Activated T-cell treated with anti-CD3 and anti-CD28 coated beads for 1 hour (primary cell): Measurements from ENCODE around the gene PCDHA4.
"Not testable (repeated sequence)": the region's sequence is repeated elsewhere in the genome, so short reads cannot be mapped to it uniquely, and the experiment has no call there.

Source experiments
- DNase-seq: peaks from one replicate; pipeline ENCODE4 v3.0.0-alpha.2; 2020; ENCODE audit warnings: low read depth

Gene PCDHA4

DNA sequence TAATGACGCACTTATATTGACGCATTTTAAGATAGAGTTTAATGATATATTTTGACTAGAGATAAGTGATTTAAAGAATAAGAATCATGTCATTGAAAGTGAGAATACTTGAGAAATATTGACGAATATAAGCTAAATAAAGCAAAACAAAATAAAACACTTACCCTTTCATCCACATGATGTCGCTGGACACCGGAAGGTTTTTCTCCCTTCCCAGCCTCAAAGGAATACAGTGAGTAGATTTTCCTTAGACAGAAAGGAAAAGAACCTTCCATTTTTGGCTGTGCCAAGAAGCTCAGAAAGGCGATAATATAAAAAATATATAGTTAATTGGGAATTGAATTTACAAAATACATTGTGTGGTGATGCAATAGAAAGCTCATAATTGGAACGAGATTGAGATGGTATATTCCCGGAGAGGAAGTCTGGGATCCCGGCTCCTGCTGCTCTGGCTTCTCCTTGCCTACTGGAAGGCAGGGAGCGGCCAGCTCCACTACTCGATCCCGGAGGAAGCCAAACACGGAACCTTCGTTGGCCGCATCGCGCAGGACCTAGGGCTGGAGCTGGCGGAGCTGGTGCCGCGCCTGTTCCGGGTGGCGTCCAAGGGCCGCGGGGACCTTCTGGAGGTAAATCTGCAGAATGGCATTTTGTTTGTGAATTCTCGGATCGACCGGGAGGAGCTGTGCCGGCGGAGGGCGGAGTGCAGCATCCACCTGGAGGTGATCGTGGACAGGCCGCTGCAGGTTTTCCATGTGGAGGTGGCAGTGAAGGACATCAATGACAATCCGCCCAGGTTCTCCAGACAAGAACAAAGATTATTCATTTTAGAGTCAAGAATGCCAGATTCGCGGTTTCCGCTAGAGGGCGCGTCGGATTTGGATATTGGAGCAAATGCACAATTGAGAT lies 14.8 kb downstream of the PCDHA4 start, which contains the start of gene PCDHA5:
PCDHA5 (plus strand) TSS at position 239 of the 906 bp plus-strand sequence.
- no peak for DNase-seq

DNA sequence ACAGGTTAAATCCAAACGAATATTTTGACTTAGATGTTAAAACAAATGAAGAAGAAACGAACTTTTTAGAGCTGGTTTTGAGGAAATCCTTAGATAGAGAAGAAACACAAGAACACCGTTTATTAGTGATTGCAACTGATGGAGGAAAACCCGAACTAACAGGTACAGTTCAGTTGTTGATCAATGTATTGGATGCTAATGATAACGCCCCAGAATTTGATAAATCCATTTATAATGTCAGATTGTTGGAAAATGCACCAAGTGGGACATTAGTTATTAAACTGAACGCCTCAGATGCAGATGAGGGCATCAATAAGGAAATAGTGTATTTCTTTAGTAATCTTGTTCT lies 15.4 kb downstream of the PCDHA4 start:
- DNase-seq = no peak

DNA sequence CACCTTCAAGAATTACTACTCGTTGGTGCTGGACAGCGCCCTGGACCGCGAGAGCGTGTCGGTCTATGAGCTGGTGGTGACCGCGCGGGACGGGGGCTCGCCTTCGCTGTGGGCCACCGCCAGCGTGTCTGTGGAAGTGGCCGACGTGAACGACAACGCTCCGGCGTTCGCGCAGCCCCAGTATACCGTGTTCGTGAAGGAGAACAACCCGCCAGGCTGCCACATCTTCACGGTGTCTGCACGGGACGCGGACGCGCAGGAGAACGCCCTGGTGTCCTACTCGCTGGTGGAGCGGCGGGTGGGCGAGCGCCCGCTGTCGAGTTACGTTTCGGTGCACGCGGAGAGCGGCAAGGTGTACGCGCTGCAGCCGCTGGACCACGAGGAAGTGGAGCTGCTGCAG lies 16.1 kb downstream of the PCDHA4 start:
- DNase-seq = not testable (repeated sequence)

DNA sequence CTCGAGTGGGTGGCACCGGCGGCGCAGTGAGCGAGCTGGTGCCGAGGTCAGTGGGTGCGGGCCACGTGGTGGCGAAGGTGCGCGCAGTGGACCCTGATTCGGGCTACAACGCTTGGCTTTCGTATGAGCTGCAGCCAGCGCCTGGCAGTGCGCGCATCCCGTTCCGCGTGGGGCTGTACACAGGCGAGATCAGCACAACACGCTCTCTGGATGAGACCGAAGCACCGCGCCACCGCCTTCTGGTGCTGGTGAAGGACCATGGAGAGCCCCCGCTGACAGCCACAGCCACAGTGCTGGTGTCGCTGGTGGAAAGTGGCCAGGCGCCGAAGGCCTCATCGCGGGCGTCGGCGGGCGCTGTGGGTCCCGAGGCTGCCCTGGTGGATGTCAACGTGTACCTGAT lies 16.6 kb downstream of the PCDHA4 start:
- no peak for DNase-seq

DNA sequence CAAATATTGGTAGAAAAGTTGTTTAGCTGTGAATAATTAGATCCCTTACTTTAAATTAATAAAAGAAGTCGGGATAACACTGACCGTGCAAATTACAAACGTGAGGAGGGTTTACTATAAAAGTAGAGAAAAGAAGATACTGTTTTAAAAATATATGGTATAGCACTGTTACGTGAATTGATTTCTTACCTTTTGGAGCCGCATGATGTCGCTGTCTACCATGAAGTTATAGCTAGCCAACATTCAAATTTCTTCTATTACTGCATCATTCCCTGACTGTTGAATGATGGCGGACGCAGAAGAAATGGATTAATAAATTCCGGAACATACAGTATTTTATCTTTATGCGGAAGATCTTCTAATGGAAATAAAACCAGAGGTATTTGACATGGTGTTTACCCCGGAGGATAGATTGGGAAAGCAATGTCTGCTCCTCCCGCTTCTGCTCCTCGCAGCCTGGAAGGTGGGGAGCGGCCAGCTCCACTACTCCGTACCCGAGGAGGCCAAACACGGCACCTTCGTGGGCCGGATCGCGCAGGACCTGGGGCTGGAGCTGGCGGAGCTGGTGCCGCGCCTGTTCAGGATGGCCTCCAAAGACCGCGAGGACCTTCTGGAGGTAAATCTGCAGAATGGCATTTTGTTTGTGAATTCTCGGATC lies 21.0 kb downstream of the PCDHA4 start, which contains the start of gene PCDHA6:
PCDHA6 (plus strand) TSS at position 257 of the 658 bp plus-strand sequence; CDS start at position 389, 132 bp downstream.
- DNase-seq = no peak

DNA sequence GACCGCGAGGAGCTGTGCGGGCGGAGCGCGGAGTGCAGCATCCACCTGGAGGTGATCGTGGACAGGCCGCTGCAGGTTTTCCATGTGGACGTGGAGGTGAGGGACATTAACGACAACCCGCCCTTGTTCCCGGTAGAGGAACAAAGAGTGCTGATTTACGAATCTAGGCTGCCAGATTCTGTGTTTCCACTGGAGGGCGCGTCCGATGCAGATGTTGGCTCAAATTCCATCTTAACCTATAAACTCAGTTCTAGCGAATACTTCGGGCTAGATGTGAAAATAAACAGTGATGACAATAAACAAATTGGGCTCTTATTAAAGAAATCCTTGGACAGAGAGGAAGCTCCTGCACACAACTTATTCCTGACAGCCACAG lies 21.5 kb downstream of the PCDHA4 start:
- DNase-seq = no peak

DNA sequence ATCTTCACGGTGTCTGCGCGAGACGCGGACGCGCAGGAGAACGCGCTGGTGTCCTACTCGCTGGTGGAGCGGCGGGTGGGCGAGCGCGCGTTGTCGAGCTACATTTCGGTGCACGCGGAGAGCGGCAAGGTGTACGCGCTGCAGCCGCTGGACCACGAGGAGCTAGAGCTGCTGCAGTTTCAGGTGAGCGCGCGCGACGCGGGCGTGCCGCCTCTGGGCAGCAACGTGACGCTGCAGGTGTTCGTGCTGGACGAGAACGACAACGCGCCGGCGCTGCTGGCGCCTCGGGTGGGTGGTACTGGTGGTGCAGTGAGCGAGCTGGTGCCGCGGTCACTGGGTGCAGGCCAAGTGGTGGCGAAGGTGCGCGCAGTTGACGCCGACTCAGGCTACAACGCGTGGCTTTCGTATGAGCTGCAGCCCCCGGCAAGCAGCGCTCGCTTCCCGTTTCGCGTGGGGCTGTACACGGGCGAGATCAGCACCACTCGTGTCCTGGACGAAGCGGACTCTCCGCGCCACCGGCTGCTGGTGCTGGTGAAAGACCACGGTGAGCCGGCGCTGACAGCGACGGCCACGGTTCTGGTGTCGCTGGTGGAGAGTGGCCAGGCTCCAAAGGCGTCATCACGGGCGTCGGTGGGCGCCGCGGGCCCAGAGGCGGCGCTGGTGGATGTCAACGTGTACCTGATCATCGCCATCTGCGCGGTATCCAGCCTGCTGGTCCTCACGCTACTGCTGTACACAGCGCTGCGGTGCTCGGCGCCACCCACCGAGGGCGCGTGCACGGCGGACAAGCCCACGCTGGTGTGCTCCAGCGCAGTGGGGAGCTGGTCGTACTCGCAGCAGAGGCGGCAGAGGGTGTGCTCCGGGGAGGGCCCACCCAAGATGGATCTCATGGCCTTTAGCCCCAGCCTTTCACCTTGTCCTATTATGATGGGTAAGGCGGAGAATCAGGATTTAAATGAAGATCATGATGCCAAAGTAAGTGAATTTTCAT lies 22.9 kb downstream of the PCDHA4 start:
- DNase-seq = not testable (repeated sequence)

DNA sequence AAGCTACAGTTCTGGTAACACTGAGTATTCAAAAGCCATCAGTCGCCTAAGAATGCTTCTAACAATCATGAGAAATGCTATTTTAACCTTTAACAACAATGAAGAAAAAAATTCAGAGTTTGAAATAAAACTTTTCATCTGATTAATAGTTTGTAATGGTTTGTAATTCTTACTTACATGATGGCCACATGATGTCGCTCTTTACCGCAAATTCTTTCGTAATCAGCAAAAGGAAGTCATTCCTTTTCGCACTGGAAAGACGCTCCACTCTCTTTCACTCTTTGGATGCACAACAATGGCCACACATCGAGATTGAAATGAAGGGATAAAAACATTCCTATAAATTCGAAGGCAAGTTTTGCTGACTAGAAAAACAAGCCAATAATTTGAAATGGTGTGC lies 27.1 kb downstream of the PCDHA4 start, which contains the start of gene PCDHA7:
PCDHA7 (plus strand) TSS at position 277 of the 400 bp plus-strand sequence; CDS start at position 392, 115 bp downstream.
- no peak for DNase-seq

DNA sequence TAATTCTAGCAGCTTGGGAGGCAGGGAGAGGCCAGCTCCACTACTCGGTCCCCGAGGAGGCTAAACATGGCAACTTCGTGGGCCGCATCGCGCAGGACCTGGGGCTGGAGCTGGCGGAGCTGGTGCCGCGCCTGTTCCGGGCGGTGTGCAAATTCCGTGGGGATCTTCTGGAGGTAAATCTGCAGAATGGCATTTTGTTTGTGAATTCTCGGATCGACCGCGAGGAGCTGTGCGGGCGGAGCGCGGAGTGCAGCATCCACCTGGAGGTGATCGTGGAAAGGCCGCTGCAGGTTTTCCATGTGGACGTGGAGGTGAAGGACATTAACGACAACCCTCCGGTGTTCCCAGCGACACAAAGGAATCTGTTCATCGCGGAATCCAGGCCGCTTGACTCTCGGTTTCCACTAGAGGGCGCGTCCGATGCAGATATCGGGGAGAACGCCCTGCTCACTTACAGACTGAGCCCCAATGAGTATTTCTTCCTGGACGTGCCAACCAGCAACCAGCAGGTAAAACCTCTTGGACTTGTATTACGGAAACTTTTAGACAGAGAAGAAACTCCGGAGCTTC lies 27.7 kb downstream of the PCDHA4 start:
- not testable (repeated sequence) for DNase-seq

DNA sequence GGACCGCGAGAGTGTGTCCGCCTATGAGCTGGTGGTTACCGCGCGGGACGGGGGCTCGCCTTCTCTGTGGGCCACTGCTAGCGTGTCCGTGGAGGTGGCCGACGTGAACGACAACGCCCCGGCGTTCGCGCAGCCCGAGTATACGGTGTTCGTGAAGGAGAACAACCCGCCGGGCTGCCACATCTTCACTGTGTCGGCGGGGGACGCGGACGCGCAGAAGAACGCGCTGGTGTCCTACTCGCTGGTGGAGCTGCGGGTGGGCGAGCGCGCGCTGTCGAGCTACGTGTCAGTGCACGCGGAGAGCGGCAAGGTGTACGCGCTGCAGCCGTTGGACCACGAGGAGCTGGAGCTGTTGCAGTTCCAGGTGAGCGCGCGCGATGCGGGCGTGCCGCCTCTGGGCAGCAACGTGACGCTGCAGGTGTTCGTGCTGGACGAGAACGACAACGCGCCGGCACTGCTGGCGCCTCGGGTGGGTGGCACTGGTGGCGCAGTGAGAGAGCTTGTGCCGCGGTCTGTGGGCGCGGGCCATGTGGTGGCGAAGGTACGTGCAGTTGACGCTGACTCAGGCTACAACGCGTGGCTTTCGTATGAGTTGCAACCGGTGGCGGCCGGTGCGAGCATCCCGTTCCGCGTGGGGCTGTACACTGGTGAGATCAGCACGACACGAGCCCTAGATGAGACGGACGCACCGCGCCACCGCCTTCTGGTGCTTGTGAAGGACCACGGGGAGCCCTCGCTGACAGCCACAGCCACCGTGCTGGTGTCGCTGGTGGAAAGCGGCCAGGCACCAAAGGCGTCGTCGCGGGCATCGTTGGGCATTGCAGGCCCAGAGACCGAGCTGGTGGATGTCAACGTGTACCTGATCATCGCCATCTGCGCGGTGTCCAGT lies 29.0 kb downstream of the PCDHA4 start:
- DNase-seq = no peak

DNA sequence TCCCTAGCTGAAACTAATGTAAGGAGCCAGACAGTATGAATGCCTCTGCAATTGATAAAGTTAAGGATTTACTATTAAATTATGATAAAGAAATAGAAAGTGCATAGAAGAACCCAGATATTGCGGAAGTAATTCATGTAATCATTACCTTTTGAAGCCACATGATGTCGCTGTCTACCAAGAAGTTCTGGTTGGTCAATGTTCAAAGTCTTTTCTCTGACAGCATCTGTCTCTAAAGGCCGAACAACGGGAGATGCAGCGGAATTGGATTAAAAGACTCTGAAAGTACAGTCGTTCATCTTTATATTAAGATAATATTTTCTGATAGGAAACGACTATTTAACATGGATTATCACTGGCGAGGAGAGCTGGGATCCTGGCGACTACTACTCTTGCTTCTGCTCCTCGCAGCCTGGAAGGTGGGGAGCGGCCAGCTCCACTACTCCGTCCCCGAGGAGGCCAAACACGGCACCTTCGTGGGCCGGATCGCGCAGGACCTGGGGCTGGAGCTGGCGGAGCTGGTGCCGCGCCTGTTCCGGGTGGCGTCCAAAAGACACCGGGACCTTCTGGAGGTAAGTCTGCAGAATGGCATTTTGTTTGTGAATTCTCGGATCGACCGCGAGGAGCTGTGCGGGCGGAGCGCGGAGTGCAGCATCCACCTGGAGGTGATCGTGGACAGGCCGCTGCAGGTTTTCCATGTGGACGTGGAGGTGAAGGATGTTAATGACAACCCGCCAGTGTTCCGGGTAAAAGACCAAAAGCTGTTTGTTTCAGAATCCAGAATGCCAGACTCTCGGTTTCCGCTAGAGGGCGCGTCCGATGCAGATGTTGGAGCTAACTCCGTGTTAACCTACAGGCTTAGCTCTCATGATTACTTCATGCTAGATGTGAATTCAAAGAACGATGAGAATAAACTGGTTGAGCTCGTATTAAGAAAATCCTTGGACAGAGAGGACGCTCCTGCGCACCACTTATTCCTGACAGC lies 34.4 kb downstream of the PCDHA4 start, which contains the start of gene PCDHA8:
PCDHA8 (plus strand) TSS at position 210 of the 985 bp plus-strand sequence; CDS start at position 345, 135 bp downstream.
- no peak for DNase-seq

DNA sequence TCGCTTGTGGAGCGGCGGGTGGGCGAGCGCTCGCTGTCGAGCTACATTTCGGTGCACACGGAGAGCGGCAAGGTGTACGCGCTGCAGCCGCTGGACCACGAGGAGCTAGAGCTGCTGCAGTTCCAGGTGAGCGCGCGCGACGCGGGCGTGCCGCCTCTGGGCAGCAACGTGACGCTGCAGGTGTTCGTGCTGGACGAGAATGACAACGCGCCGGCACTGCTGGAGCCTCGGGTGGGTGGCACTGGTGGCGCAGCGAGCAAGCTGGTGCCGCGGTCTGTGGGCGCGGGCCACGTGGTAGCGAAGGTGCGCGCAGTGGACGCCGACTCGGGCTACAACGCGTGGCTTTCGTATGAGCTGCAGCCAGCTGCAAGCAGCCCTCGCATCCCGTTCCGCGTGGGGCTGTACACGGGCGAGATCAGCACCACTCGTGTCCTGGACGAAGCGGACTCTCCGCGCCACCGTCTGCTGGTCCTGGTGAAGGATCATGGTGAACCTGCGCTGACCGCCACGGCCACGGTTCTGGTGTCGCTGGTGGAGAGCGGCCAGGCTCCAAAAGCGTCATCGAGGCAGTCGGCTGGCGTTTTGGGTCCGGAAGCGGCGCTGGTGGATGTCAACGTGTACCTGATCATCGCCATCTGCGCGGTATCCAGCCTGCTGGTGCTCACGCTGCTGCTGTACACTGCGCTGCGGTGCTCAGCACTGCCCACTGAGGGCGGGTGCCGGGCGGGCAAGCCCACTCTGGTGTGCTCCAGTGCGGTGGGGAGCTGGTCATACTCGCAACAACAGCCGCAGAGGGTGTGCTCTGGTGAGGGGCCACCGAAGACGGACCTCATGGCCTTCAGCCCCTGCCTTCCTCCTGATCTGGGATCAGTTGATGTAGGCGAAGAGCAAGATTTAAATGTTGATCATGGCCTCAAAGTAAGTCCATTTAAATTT lies 36.2 kb downstream of the PCDHA4 start:
- no peak for DNase-seq

DNA sequence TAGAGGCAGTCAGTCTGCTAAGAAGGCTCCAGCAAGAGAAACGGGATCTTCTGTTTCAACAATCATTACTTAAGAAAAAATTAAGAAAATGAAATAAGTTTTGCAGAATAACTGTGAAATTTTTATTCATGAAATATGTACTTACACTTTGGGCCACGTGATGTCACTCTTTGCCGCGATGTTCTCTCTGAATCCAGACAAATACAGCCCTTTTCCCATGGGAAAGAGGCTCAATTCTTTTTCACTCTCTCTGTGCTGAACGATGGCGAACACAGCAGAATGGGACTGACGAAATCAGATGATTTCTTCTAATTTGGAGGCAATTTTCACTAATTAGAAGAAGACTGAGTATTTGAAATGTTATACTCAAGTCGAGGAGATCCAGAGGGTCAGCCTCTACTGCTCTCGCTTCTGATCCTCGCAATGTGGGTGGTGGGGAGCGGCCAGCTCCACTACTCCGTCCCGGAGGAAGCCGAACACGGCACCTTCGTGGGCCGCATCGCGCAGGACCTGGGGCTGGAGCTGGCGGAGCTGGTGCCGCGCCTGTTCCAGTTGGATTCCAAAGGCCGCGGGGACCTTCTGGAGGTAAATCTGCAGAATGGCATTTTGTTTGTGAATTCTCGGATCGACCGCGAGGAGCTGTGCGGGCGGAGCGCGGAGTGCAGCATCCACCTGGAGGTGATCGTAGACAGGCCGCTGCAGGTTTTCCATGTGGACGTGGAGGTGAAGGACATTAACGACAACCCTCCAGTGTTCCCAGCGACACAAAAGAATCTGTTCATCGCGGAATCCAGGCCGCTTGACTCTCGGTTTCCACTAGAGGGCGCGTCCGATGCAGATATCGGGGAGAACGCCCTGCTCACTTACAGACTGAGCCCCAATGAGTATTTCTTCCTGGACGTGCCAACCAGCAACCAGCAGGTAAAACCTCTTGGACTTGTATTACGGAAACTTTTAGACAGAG lies 41.6 kb downstream of the PCDHA4 start, which contains the start of gene PCDHA9:
PCDHA9 (plus strand) TSS at position 244 of the 964 bp plus-strand sequence; CDS start at position 358, 114 bp downstream.
- not testable (repeated sequence) for DNase-seq

DNA sequence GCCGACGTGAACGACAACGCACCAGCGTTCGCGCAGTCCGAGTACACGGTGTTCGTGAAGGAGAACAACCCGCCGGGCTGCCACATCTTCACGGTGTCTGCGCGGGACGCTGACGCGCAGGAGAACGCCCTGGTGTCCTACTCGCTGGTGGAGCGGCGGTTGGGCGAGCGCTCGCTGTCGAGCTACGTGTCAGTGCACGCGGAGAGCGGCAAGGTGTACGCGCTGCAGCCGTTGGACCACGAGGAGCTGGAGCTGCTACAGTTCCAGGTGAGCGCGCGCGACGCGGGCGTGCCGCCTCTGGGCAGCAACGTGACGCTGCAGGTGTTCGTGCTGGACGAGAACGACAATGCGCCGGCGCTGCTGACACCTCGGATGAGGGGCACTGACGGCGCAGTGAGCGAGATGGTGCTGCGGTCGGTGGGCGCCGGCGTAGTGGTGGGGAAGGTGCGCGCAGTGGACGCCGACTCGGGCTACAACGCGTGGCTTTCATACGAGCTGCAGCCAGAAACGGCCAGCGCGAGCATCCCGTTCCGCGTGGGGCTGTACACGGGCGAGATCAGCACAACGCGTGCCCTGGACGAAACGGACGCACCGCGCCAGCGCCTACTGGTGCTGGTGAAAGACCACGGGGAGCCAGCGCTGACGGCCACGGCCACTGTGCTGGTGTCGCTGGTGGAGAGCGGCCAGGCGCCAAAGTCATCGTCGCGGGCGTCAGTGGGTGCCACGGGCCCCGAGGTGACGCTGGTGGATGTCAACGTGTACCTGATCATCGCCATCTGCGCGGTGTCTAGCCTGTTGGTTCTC lies 43.2 kb downstream of the PCDHA4 start:
- DNase-seq = not testable (repeated sequence)

DNA sequence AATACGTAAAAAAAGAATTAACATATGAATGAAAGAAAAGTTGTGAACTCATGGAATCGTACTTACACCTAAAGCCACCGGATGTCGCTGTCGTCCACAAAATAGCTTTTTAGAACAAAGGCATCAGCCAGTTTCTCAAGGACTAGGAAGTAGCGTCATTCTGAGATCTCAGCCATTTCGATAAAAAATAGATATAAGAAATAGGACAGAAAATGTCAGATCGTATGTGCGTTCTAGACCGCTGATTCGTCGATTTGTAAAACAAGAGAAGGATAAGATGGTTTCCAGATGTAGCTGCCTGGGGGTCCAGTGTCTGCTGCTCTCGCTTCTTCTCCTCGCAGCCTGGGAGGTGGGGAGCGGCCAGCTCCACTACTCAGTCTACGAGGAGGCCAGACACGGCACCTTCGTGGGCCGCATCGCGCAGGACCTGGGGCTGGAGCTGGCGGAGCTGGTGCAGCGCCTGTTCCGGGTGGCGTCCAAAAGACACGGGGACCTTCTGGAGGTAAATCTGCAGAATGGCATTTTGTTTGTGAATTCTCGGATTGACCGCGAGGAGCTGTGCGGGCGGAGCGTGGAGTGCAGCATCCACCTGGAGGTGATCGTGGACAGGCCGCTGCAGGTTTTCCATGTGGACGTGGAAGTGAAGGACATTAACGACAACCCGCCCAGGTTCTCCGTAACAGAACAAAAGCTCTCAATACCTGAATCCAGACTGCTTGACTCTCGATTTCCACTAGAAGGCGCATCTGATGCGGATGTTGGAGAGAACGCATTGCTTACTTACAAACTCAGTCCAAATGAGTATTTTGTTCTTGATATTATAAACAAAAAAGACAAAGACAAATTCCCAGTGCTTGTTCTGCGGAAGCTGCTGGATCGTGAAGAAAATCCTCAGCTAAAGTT lies 49.2 kb downstream of the PCDHA4 start, which contains the start of gene PCDHA10:
PCDHA10 (plus strand) TSS at position 126 of the 903 bp plus-strand sequence; CDS start at position 278, 152 bp downstream.
- DNase-seq = no peak
